HG03457 (cell line): ENCODE results near the gene ATP5MC2.
A peak's percentile ranks its signal among the peaks of the same experiment; 100 is the strongest.
"Not testable (repeated sequence)": the region's sequence is repeated elsewhere in the genome, so short reads cannot be mapped to it uniquely, and the experiment has no call there.

Experiments
- ATAC-seq: cut with Tn5 transposase; IDR thresholded peaks from one replicate; pipeline ENCODE4 v1.9.1; 2021; ENCODE audit warnings: moderate number of reproducible peaks; ENCODE audit not compliant: unreplicated experiment

Gene ATP5MC2

GRCh38 chr12:53675701-53676607 is at the start of gene ATP5MC2:
Gene ATP5MC2 (minus strand): TSS chr12:53676083. CDS start chr12:53672614, 3,469 bp downstream.
- ATAC-seq, result peak; percentile 78

GRCh38 chr12:53722450-53723041 is 46.7 kb upstream of the ATP5MC2 start:
- ATAC-seq, result no peak

- ATAC-seq, result no peak
These were observed 45.1 kb upstream of the ATP5MC2 start for GRCh38 chr12:53720946-53721345.

GRCh38 chr12:53719649-53720048 is 43.8 kb upstream of the ATP5MC2 start:
- no peak for ATAC-seq

DNA sequence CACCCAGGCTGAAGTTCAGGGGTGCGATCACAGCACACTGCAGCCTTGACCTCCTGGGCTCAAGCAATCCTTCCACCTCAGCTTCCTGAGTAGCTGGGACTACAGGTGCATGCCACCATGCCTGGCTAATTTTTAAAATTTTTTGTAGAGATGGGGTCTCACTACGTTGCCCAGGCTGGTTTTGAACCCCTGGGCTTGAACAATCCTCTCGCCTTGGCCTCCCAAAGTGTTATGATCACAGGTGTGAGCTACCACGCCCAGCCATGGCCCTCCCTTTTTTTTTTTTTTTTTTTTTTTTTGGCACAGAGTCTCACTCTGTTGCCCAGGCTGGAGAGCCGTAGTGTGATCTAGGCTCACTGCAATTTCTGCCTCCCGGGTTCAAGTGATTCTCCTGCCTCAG is 42.7 kb upstream of the ATP5MC2 start:
- ATAC-seq, result not testable (repeated sequence)

- ATAC-seq, result no peak
These were observed 41.4 kb upstream of the ATP5MC2 start for GRCh38 chr12:53717319-53717718.

- ATAC-seq, result no peak
These were observed 38.1 kb upstream of the ATP5MC2 start for GRCh38 chr12:53714004-53714403.

DNA sequence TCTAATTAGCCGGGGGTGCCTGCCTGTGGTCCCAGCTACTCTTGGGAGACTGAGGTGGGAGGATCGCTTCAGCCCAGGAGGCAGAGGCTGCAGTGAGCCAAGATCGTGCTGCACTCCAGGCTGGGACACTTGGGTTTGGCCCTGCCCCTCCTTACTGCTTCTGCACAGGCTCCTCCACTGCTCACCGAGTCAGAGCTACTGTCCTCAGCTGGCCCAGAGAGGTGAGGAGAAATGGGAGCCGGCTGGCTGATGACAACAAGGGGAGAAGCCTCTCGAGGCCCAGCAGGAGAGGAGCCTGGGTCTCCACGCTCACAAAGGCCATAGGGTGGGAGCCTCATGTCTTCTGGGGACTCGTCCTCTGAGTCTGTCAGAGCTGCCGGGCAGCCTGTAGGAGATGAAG is 37.6 kb upstream of the ATP5MC2 start:
- ATAC-seq, result no peak

DNA sequence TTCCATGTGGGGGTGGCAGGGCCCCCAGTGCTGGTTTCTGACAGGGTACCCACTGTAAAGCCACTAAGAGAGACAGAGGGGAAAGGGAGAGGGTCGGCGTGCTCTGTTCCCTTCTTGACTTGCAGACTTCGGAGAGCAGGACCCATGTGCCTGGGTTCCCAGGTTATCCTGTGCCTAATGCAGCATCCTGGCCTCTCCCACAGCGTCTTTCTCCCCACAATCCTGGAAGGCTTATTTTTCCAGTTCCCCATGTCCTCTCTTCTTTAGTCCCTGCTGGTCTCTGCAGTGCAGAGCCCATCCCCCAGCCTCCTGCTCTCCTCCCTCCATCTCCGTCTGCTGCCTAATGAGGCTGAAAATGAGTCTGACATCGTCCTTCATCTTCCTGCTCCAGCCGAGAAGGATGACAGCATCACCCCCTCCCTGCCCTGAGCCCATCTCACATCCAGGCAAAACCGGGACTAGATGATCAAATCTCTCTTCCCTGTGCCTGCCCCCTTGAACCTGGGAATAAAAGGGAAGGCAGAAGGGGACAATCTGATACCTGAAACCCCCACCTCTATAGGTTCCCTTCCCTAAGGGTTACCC is 36.3 kb upstream of the ATP5MC2 start:
- no peak for ATAC-seq

DNA sequence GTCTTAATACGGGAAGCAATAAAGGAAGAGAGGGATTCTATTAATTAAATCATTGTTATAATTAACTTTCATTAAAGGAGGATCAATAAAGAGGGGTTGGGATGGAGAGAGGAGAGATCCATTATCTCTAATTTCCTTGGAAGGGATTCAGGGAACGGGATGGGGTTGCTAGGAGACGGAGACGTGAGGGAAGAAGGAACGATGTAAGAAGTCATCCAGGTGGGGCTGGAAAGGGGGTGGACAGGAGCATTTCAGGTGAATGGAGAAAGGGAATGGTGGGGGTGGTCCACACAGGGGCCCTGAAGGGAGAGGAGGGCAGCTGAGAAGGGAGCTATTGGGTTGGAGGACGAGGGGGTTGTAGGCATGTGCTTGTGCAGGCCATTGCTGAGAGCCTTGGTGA is 34.2 kb upstream of the ATP5MC2 start:
- ATAC-seq, result no peak

GRCh38 chr12:53709671-53710070 is 33.8 kb upstream of the ATP5MC2 start:
- no peak for ATAC-seq

- no peak for ATAC-seq
These were observed 30.2 kb upstream of the ATP5MC2 start for GRCh38 chr12:53706080-53706479.

DNA sequence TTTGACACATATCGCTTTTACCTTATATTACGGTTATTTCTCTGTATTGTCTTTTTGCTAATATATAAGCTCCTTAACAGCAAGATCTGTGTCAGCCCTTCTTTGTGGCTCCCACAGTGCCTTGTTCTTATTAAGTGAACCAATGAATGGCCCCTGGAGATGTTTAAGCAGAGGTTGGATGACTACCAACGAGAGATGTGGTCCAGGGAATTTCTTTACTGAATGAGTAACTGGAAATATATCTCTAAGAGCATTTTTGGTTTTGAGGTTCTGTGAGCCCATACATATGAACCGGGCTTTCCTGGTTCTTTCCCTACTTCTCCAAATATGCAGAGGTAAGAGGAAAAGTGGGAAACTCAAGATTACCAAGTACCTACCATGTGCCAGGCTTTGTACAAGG is 27.9 kb upstream of the ATP5MC2 start:
- no peak for ATAC-seq

GRCh38 chr12:53701518-53702264 is 25.8 kb upstream of the ATP5MC2 start:
- no peak for ATAC-seq

DNA sequence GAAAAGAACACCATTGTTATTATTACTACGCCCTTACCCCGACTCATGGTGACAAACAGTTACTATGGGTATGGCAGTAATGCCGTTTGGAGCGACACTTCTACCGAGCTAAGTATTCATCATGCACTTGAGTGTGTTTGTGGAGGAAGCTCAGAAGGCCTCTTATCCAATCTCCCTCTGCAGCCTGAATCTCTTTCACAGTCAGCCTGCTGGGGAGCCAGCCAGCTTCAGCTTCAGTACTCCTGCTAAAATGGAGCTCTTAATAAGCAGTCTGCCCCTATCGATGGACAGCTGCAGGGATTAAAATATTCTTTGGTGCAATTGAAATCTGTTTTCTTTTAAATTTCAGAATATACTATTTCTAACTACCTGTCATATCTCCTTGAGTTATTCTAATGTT is 24.7 kb upstream of the ATP5MC2 start:
- no peak for ATAC-seq

- no peak for ATAC-seq
These were observed 23.8 kb upstream of the ATP5MC2 start for GRCh38 chr12:53699678-53700025.

- ATAC-seq, result no peak
These were observed 23.2 kb upstream of the ATP5MC2 start for GRCh38 chr12:53698948-53699677.

- no peak for ATAC-seq
These were observed 20.9 kb upstream of the ATP5MC2 start for GRCh38 chr12:53696655-53697331.

DNA sequence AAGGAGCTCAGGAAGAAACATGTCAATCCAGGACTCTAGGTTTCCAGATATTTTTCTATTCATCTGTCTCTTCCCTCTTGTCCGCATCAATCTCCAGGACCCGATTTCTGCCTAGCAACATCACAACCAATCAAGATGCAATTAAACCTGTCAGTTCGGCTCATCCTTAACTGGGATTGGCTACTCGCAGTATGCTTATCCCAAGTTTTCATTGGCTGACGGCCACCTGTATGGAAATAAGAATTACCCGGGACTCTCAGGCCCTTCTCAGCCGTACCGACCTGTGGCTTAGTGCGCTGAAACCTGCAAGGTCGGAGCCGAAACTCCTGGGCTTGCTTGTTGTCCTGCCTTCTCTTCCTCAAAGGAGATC is 20.4 kb upstream of the ATP5MC2 start:
- no peak for ATAC-seq
